ENCODE data around the gene ENPP6. TPM values are rescaled to one million over a fixed set of nuclear protein-coding genes. Genes with fewer than 3 reads are reported as not detected.

The ENPP6 gene
- polyA plus RNA-seq, 1 donor from 2014 or later, result not detected

DNA sequence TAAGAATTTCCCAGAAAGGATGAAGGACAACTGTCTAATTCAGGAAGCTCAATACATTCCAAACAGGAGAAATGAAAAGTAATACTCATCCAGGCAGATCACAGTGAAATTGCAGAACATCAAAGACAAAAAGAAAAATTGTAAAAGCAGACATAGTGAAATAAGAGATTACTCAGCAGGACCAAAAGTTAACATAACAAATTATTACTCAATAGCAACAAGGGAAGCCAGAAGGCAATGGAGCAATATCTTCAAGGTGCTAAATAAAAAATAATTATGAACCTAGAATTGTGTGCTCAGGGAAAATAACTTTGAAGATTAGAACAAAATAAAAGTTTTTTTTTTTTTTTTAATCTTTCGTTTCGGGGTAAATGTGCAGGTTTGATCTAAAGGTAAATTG lies 30.5 kb upstream of the ENPP6 start:
- Histone ChIP-seq H4K20me1 (ENCODE audit: insufficient read depth) (no peaks in the 10 kb centered on the region), H3K27me3 (ENCODE audit: insufficient read depth, low read depth, low read length) (no peaks in the 10 kb centered on the region)

DNA sequence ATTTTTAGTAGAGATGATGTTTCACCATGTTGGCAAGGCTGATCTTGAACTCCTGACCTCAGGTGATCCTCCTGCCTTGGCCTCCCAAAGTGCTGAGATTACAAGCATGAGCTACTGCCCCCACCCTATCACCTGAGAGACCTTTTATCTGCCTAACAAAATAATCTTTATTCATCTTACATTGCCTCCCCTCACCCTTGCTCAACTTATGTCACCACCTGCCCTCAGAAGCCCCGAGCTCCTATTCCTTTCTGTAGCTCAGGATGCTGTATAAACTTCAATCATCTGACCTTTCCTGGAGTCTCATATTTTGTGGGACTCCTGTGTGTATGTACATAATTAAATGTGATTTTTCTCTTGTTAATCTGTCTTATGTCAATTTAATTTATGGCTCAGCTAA lies 29.7 kb upstream of the ENPP6 start:
- H3K27ac ChIP-seq (ENCODE audit: low read length), result no peak overlapping the region

More for the DNA sequence above, 30.5 kb upstream of the ENPP6 start:
- Histone ChIP-seq H3K9ac (ENCODE audit: low read length) (no peak overlapping the region), H3F3A (ENCODE audit: insufficient read depth, low read length, poor library complexity, severe bottlenecking) (no peaks in the 10 kb centered on the region), H3K4me2 (ENCODE audit: low read length) (no peak overlapping the region), H3K4me3 (ENCODE audit: low read length) (no peak overlapping the region), H3K27ac (ENCODE audit: low read length) (no peak overlapping the region), H3K9me2 (ENCODE audit: insufficient read depth, low read length) (no peaks in the 10 kb centered on the region), H3K79me2 (replicated peaks; ENCODE audit: insufficient read depth, low read length) (no peaks in the 10 kb centered on the region), H2AFZ (ENCODE audit: low read depth, low read length) (no peak overlapping the region), H3K9me3 (ENCODE audit: low read length) (no peaks in the 10 kb centered on the region), H3K36me3 (ENCODE audit: insufficient read depth, low read length) (no peaks in the 10 kb centered on the region)
- TF ChIP-seq MXI1 (conservative IDR thresholded peaks at IDR 0.05; ENCODE audit: poor library complexity, severe bottlenecking) (no peak), POLR2AphosphoS5 (IDR thresholded peaks at IDR 0.05) (no peak), EZH2 (IDR thresholded peaks at IDR 0.05; ENCODE audit: borderline replicate concordance, insufficient read depth, low read length, poor library complexity, severe bottlenecking) (no peak), SMC3 (conservative IDR thresholded peaks at IDR 0.05; ENCODE audit: poor library complexity) (no peak), EP300 (conservative IDR thresholded peaks at IDR 0.05; ENCODE audit: poor library complexity, severe bottlenecking) (no peak), TAF1 (IDR thresholded peaks at IDR 0.05; ENCODE audit: low read depth) (no peak)
- TF ChIP-seq, protein P1, sequence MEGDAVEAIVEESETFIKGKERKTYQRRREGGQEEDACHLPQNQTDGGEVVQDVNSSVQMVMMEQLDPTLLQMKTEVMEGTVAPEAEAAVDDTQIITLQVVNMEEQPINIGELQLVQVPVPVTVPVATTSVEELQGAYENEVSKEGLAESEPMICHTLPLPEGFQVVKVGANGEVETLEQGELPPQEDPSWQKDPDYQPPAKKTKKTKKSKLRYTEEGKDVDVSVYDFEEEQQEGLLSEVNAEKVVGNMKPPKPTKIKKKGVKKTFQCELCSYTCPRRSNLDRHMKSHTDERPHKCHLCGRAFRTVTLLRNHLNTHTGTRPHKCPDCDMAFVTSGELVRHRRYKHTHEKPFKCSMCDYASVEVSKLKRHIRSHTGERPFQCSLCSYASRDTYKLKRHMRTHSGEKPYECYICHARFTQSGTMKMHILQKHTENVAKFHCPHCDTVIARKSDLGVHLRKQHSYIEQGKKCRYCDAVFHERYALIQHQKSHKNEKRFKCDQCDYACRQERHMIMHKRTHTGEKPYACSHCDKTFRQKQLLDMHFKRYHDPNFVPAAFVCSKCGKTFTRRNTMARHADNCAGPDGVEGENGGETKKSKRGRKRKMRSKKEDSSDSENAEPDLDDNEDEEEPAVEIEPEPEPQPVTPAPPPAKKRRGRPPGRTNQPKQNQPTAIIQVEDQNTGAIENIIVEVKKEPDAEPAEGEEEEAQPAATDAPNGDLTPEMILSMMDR (IDR thresholded peaks at IDR 0.05; ENCODE audit: poor library complexity, severe bottlenecking), result no peak
- TF ChIP-seq, protein P2, sequence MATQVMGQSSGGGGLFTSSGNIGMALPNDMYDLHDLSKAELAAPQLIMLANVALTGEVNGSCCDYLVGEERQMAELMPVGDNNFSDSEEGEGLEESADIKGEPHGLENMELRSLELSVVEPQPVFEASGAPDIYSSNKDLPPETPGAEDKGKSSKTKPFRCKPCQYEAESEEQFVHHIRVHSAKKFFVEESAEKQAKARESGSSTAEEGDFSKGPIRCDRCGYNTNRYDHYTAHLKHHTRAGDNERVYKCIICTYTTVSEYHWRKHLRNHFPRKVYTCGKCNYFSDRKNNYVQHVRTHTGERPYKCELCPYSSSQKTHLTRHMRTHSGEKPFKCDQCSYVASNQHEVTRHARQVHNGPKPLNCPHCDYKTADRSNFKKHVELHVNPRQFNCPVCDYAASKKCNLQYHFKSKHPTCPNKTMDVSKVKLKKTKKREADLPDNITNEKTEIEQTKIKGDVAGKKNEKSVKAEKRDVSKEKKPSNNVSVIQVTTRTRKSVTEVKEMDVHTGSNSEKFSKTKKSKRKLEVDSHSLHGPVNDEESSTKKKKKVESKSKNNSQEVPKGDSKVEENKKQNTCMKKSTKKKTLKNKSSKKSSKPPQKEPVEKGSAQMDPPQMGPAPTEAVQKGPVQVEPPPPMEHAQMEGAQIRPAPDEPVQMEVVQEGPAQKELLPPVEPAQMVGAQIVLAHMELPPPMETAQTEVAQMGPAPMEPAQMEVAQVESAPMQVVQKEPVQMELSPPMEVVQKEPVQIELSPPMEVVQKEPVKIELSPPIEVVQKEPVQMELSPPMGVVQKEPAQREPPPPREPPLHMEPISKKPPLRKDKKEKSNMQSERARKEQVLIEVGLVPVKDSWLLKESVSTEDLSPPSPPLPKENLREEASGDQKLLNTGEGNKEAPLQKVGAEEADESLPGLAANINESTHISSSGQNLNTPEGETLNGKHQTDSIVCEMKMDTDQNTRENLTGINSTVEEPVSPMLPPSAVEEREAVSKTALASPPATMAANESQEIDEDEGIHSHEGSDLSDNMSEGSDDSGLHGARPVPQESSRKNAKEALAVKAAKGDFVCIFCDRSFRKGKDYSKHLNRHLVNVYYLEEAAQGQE (IDR thresholded peaks at IDR 0.05; ENCODE audit: borderline replicate concordance), result no peak

More for the DNA sequence above, 29.7 kb upstream of the ENPP6 start:
- Histone ChIP-seq H4K20me1 (ENCODE audit: insufficient read depth) (no peaks in the 10 kb centered on the region), H3F3A (ENCODE audit: insufficient read depth, low read length, poor library complexity, severe bottlenecking) (no peaks in the 10 kb centered on the region), H3K9me2 (ENCODE audit: insufficient read depth, low read length) (no peaks in the 10 kb centered on the region), H2AFZ (ENCODE audit: low read depth, low read length) (no peak overlapping the region), H3K9me3 (ENCODE audit: low read length) (no peaks in the 10 kb centered on the region), H3K79me2 (replicated peaks; ENCODE audit: insufficient read depth, low read length) (no peaks in the 10 kb centered on the region), H3K36me3 (ENCODE audit: insufficient read depth, low read length) (no peaks in the 10 kb centered on the region), H3K4me3 (ENCODE audit: low read length) (no peak overlapping the region), H3K9ac (ENCODE audit: low read length) (no peak overlapping the region), H3K4me2 (ENCODE audit: low read length) (no peak overlapping the region), H3K27me3 (ENCODE audit: insufficient read depth, low read depth, low read length) (no peaks in the 10 kb centered on the region)
- TF ChIP-seq, protein P2 (IDR thresholded peaks at IDR 0.05; ENCODE audit: borderline replicate concordance), result no peak
- TF ChIP-seq EP300 (conservative IDR thresholded peaks at IDR 0.05; ENCODE audit: poor library complexity, severe bottlenecking), result no peak
- TF ChIP-seq SMC3 (conservative IDR thresholded peaks at IDR 0.05; ENCODE audit: poor library complexity), result no peak
- TF ChIP-seq, protein P1 (IDR thresholded peaks at IDR 0.05; ENCODE audit: poor library complexity, severe bottlenecking), result no peak
- no peak for TF ChIP-seq TAF1 (IDR thresholded peaks at IDR 0.05; ENCODE audit: low read depth)
- TF ChIP-seq MXI1 (conservative IDR thresholded peaks at IDR 0.05; ENCODE audit: poor library complexity, severe bottlenecking), result no peak
- no peak for TF ChIP-seq RAD21 (conservative IDR thresholded peaks at IDR 0.05)

Data from neural cell (in vitro differentiated cells).